ENCODE measurements around the gene LDLRAP1.
A peak's percentile ranks its signal among the peaks of the same experiment; 100 is the strongest.
"Not testable (repeated sequence)": the region's sequence is repeated elsewhere in the genome, so short reads cannot be mapped to it uniquely, and the experiment has no call there.

The LDLRAP1 gene

GRCh38 chr1:25587290-25587689 is 43.9 kb downstream of the LDLRAP1 start:
- H3K9me3 ChIP-seq, result no peaks in the 10 kb centered on the region
- H3K4me3 ChIP-seq (ENCODE audit: low read depth, low read length), result no peak overlapping the region
- no peaks in the 10 kb centered on the region for H3K36me3 ChIP-seq
- no peaks in the 10 kb centered on the region for H3K4me1 ChIP-seq
- DNase-seq, result no peak
- no peak for TF ChIP-seq CTCF (IDR thresholded peaks at IDR 0.05; ENCODE audit: low read depth, low read length)
- no peaks in the 10 kb centered on the region for H3K27me3 ChIP-seq

GRCh38 chr1:25588224-25588623 is 44.8 kb downstream of the LDLRAP1 start:
- DNase-seq; H3K27me3 ChIP-seq; H3K36me3 ChIP-seq; H3K4me3 ChIP-seq (ENCODE audit: low read depth, low read length); H3K4me1 ChIP-seq; H3K9me3 ChIP-seq: not testable (repeated sequence)

GRCh38 chr1:25588786-25589185 is 45.4 kb downstream of the LDLRAP1 start:
- H3K4me1 ChIP-seq; H3K36me3 ChIP-seq; H3K4me3 ChIP-seq (ENCODE audit: low read depth, low read length); H3K9me3 ChIP-seq; H3K27me3 ChIP-seq; DNase-seq: not testable (repeated sequence)

- TF ChIP-seq CTCF (IDR thresholded peaks at IDR 0.05; ENCODE audit: low read depth, low read length), result peak; percentile 17; the same call in 1 of the 2 replicates
- H3K9me3 ChIP-seq, result no peaks in the 10 kb centered on the region
- DNase-seq, result peak; percentile 14
- no peak overlapping the region for H3K4me3 ChIP-seq (ENCODE audit: low read depth, low read length)
- H3K27me3 ChIP-seq, result no peaks in the 10 kb centered on the region
- H3K36me3 ChIP-seq, result no peaks in the 10 kb centered on the region
- no peaks in the 10 kb centered on the region for H3K4me1 ChIP-seq
Measured at GRCh38 chr1:25590096-25590824, 46.9 kb downstream of the LDLRAP1 start.

- no peak overlapping the region for H3K4me3 ChIP-seq (ENCODE audit: low read depth, low read length)
- TF ChIP-seq CTCF (IDR thresholded peaks at IDR 0.05; ENCODE audit: low read depth, low read length), result no peak
- no peaks in the 10 kb centered on the region for H3K4me1 ChIP-seq
- H3K36me3 ChIP-seq, result no peaks in the 10 kb centered on the region
- H3K27me3 ChIP-seq, result no peaks in the 10 kb centered on the region
- H3K9me3 ChIP-seq, result no peaks in the 10 kb centered on the region
- no peak for DNase-seq
Measured at GRCh38 chr1:25593861-25594260, 50.5 kb downstream of the LDLRAP1 start.

- no peak for TF ChIP-seq CTCF (IDR thresholded peaks at IDR 0.05; ENCODE audit: low read depth, low read length)
- no peak for DNase-seq
- Histone ChIP-seq H3K4me3 (ENCODE audit: low read depth, low read length) (no peak overlapping the region), H3K27me3 (no peaks in the 10 kb centered on the region), H3K36me3 (no peaks in the 10 kb centered on the region), H3K4me1 (no peaks in the 10 kb centered on the region), H3K9me3 (no peaks in the 10 kb centered on the region)
Measured at GRCh38 chr1:25594971-25595370, 51.6 kb downstream of the LDLRAP1 start.

GRCh38 chr1:25596641-25597040 is 53.2 kb downstream of the LDLRAP1 start:
- not testable (repeated sequence) for DNase-seq; H3K4me1 ChIP-seq; H3K36me3 ChIP-seq; H3K4me3 ChIP-seq (ENCODE audit: low read depth, low read length); H3K9me3 ChIP-seq; H3K27me3 ChIP-seq

GRCh38 chr1:25598879-25599278 is 55.5 kb downstream of the LDLRAP1 start:
- Histone ChIP-seq H3K4me3 (ENCODE audit: low read depth, low read length) (no peak overlapping the region), H3K9me3 (no peaks in the 10 kb centered on the region), H3K27me3 (no peaks in the 10 kb centered on the region), H3K4me1 (no peaks in the 10 kb centered on the region), H3K36me3 (no peaks in the 10 kb centered on the region)
- DNase-seq, result no peak
- TF ChIP-seq CTCF (IDR thresholded peaks at IDR 0.05; ENCODE audit: low read depth, low read length), result no peak
